Transverse colon (tissue), 4 donors: ENCODE results near the gene PCNX1. TPM values are rescaled to one million over a fixed set of nuclear protein-coding genes. Genes with fewer than 3 reads are reported as not detected.

ENCODE experiments used
- DNase-seq: peaks from one replicate; pipeline ENCODE4 v3.0.0-alpha.2; 2019
- H3K27ac ChIP-seq, 4 donors: fragments of 200-600 bp; sonication (generic); 2 replicates each; pipeline ENCODE4 v1.5.1; 2016 to 2018; ENCODE audit warnings: inconsistent platforms in 4 of 4
- H3K27me3 ChIP-seq: fragments of 200-600 bp; sonication (generic); 2 replicates; pipeline ENCODE4 v1.5.1; 2017; ENCODE audit warnings: inconsistent platforms
- H3K36me3 ChIP-seq, 4 donors: fragments of 200-600 bp; sonication (generic); 2 replicates each; pipeline ENCODE4 v1.5.1; 2017 to 2019; ENCODE audit warnings: inconsistent platforms in 4 of 4
- H3K4me1 ChIP-seq, 4 donors: fragments of 200-600 bp; sonication (generic); 2 replicates each; pipeline ENCODE4 v1.5.1; 2017 to 2020; ENCODE audit warnings: inconsistent platforms in 4 of 4
- H3K4me3 ChIP-seq, 4 donors: fragments of 200-600 bp; sonication (generic); 1 replicate in 1 of 4; 2 replicates in 3 of 4; pipeline versions ENCODE4 v1.5.1 to v1.6.1; 2017 to 2019; ENCODE audit warnings: inconsistent platforms in 4 of 4
- H3K9me3 ChIP-seq, 2 donors: fragments of 200-600 bp; sonication (generic); 2 replicates each; pipeline ENCODE4 v1.5.1; 2017 to 2019; ENCODE audit warnings: inconsistent platforms in 2 of 2
- EP300 ChIP-seq: sonication (generic); formaldehyde crosslinking; IDR thresholded peaks from one replicate; pipeline ENCODE4 v1.6.1; 2017; ENCODE audit warnings: antibody characterized with exemption, low read depth
- POLR2A ChIP-seq: fragments of 450-650 bp; IDR thresholded peaks from one replicate; pipeline ENCODE4 v1.6.1; 2016; ENCODE audit warnings: antibody characterized with exemption, mild to moderate bottlenecking, moderate library complexity
- POLR2AphosphoS5 ChIP-seq, 3 donors: sonication (generic); formaldehyde crosslinking; IDR thresholded peaks; one replicate each; pipeline ENCODE4 v1.6.1; 2016; ENCODE audit warnings: antibody characterized with exemption in 3 of 3
- WGBS, 2 donors: methylation state at CpG; one replicate each; pipeline ENCODE4 v1.1.5; 2018; ENCODE audit warnings: low coverage in 1 of 2; 5-methylcytosine and 5-hydroxymethylcytosine counted together
- in situ Hi-C, 4 donors: fragments of 200-750 bp; cut with MboI; loops; one replicate each; pipeline versions ENCODE4 v1.15.0 to v1.15.1; 2017; ENCODE audit warnings: low sequenced_read_pairs in 3 of 4, low pct_ligation_motif_present in 1 of 4, low pct_unique_long_range_greater_than_20kb in 1 of 4
- intact Hi-C: fragments of 100-400 bp; cut with DNase I; formaldehyde crosslinking; loops from one replicate; pipeline ENCODE4 v1.15.1; 2023; ENCODE audit warnings: low total_unique reads
- total RNA-seq, 4 donors: library from RNA; depleted of rRNA; stranded (reverse); fragments of >200 nt; gene quantifications; one replicate each; pipeline ENCODE4 v1.1.0, GENCODE V29; 2016
- TF ChIP-seq, protein P1 (sequence below), 5 experiments: fragments of 200-600 bp in 3 of 5; fragments of 450-650 bp in 2 of 5; sonication (generic) in 3 of 5; IDR thresholded peaks; 1 replicate in 2 of 5; 2 replicates in 3 of 5; pipeline ENCODE4 v1.5.1; 2016 to 2017; ENCODE audit warnings: antibody characterized with exemption in 5 of 5, inconsistent platforms in 3 of 5, mild to moderate bottlenecking in 2 of 5, moderate library complexity in 1 of 5

Gene PCNX1
- total RNA-seq, 4 donors from 2014 or later, result 15.0 to 64.6 (median 46.0) TPM

DNA sequence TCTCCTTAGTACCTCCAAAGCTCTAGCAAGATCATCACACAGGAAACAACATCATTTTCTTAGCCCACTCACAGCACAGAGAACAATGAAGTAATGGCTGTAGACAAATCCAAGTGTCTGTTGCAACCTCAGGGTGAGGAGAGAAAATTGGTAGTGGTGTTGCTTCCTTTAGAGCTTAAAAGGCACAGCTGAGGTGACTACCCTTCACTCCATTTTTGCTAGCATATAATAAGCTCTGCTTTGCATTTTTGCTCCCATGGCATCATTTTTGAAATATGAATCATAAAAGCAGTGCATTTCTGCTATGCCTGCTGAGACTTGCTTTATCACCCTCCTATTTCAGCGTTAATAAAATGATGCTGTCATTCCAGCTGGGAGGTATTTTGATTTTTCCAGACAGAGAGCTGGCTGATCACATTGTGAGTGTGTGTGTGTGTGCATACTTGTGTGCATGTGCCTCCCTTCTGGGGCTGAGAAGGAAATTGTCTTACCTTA lies 18.5 kb upstream of the PCNX1 start:
- Histone ChIP-seq H3K27ac (peak overlapping the region in 2 of 4 donors; percentile 10 to 77), H3K36me3 (no peaks in the 10 kb centered on the region), H3K4me1 (peaks cover 5 to 14% (median 9%) of the 10 kb centered on the region in 4 donors), H3K4me3 (no peak overlapping the region), H3K27me3 (no peaks in the 10 kb centered on the region), H3K9me3 (no peaks in the 10 kb centered on the region)
- DNase-seq, result no peak
- WGBS, 2 donors, result 33 to 59% methylated on average over 1 of the region's 1 CpG
- intact Hi-C loops, result no loop called here
- in situ Hi-C loops, result no loop called here
- TF ChIP-seq, protein P1, sequence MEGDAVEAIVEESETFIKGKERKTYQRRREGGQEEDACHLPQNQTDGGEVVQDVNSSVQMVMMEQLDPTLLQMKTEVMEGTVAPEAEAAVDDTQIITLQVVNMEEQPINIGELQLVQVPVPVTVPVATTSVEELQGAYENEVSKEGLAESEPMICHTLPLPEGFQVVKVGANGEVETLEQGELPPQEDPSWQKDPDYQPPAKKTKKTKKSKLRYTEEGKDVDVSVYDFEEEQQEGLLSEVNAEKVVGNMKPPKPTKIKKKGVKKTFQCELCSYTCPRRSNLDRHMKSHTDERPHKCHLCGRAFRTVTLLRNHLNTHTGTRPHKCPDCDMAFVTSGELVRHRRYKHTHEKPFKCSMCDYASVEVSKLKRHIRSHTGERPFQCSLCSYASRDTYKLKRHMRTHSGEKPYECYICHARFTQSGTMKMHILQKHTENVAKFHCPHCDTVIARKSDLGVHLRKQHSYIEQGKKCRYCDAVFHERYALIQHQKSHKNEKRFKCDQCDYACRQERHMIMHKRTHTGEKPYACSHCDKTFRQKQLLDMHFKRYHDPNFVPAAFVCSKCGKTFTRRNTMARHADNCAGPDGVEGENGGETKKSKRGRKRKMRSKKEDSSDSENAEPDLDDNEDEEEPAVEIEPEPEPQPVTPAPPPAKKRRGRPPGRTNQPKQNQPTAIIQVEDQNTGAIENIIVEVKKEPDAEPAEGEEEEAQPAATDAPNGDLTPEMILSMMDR (IDR thresholded peaks at IDR 0.05), result no peak
- TF ChIP-seq POLR2AphosphoS5 (IDR thresholded peaks at IDR 0.05) (no peak), POLR2A (no peak), EP300 (no peak)

DNA sequence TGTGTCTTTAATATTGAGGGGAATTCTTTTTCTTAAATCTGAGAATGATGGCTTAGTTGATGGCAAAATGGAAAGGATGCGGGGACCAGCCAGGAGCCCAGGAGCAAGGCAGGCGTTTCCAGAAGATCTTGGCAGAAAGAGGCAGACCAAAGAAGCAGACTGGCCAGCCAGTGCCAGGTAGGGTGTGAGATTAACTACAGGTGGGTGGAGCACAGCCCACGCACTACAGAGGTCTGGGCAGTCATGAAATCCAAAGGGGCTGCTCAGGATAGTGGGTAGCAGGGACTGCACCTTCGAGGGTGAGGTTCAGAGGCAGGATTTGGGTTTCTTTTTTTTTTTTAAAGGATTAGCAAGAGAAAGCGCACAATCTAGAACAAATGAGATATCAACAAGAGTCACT lies 17.7 kb upstream of the PCNX1 start:
- no peaks in the 10 kb centered on the region for H3K27me3 ChIP-seq
- TF ChIP-seq, protein P1 (IDR thresholded peaks at IDR 0.05), result no peak
- TF ChIP-seq POLR2A (no peak), POLR2AphosphoS5 (IDR thresholded peaks at IDR 0.05) (no peak), EP300 (no peak)
- no peaks in the 10 kb centered on the region for H3K36me3 ChIP-seq
- in situ Hi-C loops, result no loop called here
- no peak for DNase-seq
- intact Hi-C loops, result no loop called here
- H3K4me3 ChIP-seq, result no peak overlapping the region
- WGBS, 2 donors, result 82 to 85% methylated on average over 5 of the region's 5 CpGs
- H3K9me3 ChIP-seq, result no peaks in the 10 kb centered on the region
- H3K4me1 ChIP-seq, result peaks cover 5 to 18% (median 9%) of the 10 kb centered on the region in 4 donors
- H3K27ac ChIP-seq, result no peak overlapping the region

DNA sequence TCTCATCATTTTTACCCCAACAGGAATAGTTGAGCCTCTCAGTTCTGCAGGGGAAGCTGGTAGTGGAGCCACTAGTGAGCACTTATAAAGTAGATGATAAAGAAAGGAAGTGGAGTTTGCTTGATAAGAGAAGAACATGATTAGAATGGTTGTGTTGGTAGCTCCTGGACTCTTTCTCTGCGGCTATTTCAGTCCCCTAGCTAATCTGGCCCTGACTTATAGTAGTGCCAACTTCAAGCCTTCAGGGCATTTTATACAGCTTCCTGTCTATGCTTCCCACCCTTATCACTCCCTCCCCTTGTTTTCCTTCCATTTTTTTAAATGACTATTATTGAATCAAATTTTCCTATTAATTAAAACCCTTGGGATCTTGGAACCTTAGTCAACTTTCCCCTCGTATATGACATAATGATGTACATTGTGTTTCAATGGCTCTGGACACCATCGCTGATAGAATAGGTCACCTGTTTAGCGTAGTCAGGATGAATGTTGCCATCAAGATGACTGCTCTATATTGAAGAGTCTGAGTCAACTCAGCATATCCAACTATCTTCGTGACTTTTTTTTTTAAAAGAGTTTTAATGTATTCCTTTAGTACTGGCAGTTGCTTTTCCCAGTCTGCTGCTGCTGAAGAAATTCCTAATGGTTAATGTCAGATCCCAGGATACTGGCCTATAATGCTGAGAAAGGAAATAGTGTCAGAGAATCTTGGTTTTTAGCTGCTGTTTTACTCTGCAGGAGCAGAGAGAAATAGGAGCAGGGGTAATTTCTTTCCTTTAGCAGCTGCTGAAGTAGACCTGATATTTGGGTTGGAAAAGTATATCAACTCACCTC lies 16.2 kb upstream of the PCNX1 start:
- Histone ChIP-seq H3K9me3 (no peaks in the 10 kb centered on the region), H3K4me1 (peaks cover 5 to 18% (median 9%) of the 10 kb centered on the region in 4 donors), H3K27me3 (no peaks in the 10 kb centered on the region), H3K36me3 (no peaks in the 10 kb centered on the region), H3K4me3 (no peak overlapping the region), H3K27ac (no peak overlapping the region)
- in situ Hi-C loops, result no loop called here
- intact Hi-C loops, result no loop called here
- TF ChIP-seq POLR2AphosphoS5 (IDR thresholded peaks at IDR 0.05) (no peak), POLR2A (no peak), EP300 (no peak)
- TF ChIP-seq, protein P1 (IDR thresholded peaks at IDR 0.05), result no peak
- no peak for DNase-seq
- WGBS, 2 donors, result 76 to 84% methylated on average over 5 of the region's 5 CpGs

- Histone ChIP-seq H3K36me3 (no peaks in the 10 kb centered on the region), H3K27me3 (no peaks in the 10 kb centered on the region), H3K9me3 (no peaks in the 10 kb centered on the region), H3K4me3 (no peak overlapping the region), H3K4me1 (peaks cover 3 to 15% (median 8%) of the 10 kb centered on the region in 4 donors), H3K27ac (no peak overlapping the region)
- intact Hi-C loops (no loop called here), in situ Hi-C loops (no loop called here)
- WGBS, 2 donors, result 91 to 92% methylated on average over 2 of the region's 2 CpGs
- TF ChIP-seq POLR2AphosphoS5 (IDR thresholded peaks at IDR 0.05), result no peak
- TF ChIP-seq, protein P1 (IDR thresholded peaks at IDR 0.05), result no peak
- TF ChIP-seq POLR2A, result no peak
- no peak for TF ChIP-seq EP300
- no peak for DNase-seq
Observed at GRCh38 chr14:70891737-70892136, 15.5 kb upstream of the PCNX1 start.
